Stimulated activated CD4-positive, alpha-beta T cell treated with anti-CD3 and anti-CD28 coated beads, TNF-alpha, amount 100 ng/mL, for 48 hours (primary cell): ENCODE data around the gene RAB3B.
A peak's percentile ranks its signal among the peaks of the same experiment; 100 is the strongest.

ENCODE experiments used
- DNase-seq, 3 donors: peaks; one replicate each; pipeline ENCODE4 v3.0.0-alpha.2; 2020; ENCODE audit warnings: low read depth in 3 of 3

Gene RAB3B

GRCh38 chr1:51957618-51958017 lies 32.9 kb downstream of the RAB3B start:
- no peak for DNase-seq

GRCh38 chr1:51956528-51957509 lies 33.7 kb downstream of the RAB3B start:
- DNase-seq: no peak

- no peak for DNase-seq
These were observed 34.5 kb downstream of the RAB3B start for GRCh38 chr1:51955797-51956527.

- no peak for DNase-seq
These were observed 35.7 kb downstream of the RAB3B start for GRCh38 chr1:51954783-51955182.

GRCh38 chr1:51953079-51953478 lies 37.4 kb downstream of the RAB3B start:
- DNase-seq: no peak

GRCh38 chr1:51952638-51953037 lies 37.9 kb downstream of the RAB3B start:
- no peak for DNase-seq

- no peak for DNase-seq
These were observed 39.8 kb downstream of the RAB3B start for GRCh38 chr1:51950701-51951100.

- DNase-seq: no peak
These were observed 41.3 kb downstream of the RAB3B start for GRCh38 chr1:51949014-51949702.

GRCh38 chr1:51948491-51948915 lies 42.0 kb downstream of the RAB3B start:
- DNase-seq: no peak

- no peak for DNase-seq
These were observed 44.2 kb downstream of the RAB3B start for GRCh38 chr1:51946300-51946699.

GRCh38 chr1:51945591-51945990 lies 44.9 kb downstream of the RAB3B start:
- DNase-seq: no peak

- no peak for DNase-seq
These were observed 48.2 kb downstream of the RAB3B start for GRCh38 chr1:51942281-51942680.

- DNase-seq: no peak
These were observed 49.0 kb downstream of the RAB3B start for GRCh38 chr1:51941528-51941927.

GRCh38 chr1:51937112-51937511 lies 53.4 kb downstream of the RAB3B start:
- DNase-seq: no peak

GRCh38 chr1:51936531-51936930 lies 54.0 kb downstream of the RAB3B start:
- DNase-seq: no peak

GRCh38 chr1:51933344-51933743 lies 57.2 kb downstream of the RAB3B start:
- DNase-seq: no peak

- DNase-seq: no peak
These were observed 60.2 kb downstream of the RAB3B start for GRCh38 chr1:51930329-51930728.

GRCh38 chr1:51928896-51929295 lies 61.6 kb downstream of the RAB3B start:
- DNase-seq: no peak

- DNase-seq: no peak
These were observed 63.5 kb downstream of the RAB3B start for GRCh38 chr1:51927029-51927428.

- no peak for DNase-seq
These were observed 64.2 kb downstream of the RAB3B start for GRCh38 chr1:51926171-51926812.

GRCh38 chr1:51924455-51924854 lies 66.0 kb downstream of the RAB3B start:
- peak in 2 of 3 donors; percentile 21 to 41 for DNase-seq

- no peak for DNase-seq
These were observed 68.5 kb downstream of the RAB3B start for GRCh38 chr1:51922040-51922439.
